Suprapubic skin (tissue), 3 donors: ENCODE measurements around the gene UGT2A2.

Source experiments
- CTCF ChIP-seq, 2 donors: fragments of 200-600 bp in 1 of 2; fragments of 450-650 bp in 1 of 2; sonication (generic) in 1 of 2; IDR thresholded peaks; one replicate each; pipeline ENCODE4 v1.5.1; 2016 to 2019; ENCODE audit warnings: antibody characterized with exemption in 2 of 2, mild to moderate bottlenecking in 1 of 2, moderate library complexity in 1 of 2
- POLR2AphosphoS5 ChIP-seq, 3 donors: sonication (generic); formaldehyde crosslinking; IDR thresholded peaks; one replicate each; pipeline ENCODE4 v1.6.1; 2017; ENCODE audit warnings: antibody characterized with exemption in 3 of 3

DNA sequence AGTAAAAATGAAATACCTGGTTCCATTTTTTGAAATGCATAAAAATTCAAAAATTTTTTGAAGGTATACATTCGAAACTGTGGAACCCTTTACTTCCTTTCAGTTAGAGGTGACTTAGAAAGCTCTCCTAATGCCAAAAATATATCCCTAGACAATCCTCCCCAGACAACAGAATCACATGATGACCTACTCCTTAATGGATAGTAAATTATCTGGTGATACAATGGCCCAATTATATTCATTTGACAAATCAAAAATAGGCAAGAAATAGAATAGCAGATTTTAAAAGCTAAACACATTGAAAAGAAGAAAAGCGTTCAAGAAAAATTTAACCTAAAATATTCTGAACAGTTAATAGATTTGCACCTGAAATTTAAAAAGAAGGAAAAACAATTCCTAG, 3.5 kb upstream of the UGT2A2 start:
- TF ChIP-seq CTCF (IDR thresholded peaks at IDR 0.05) (no peak), POLR2AphosphoS5 (IDR thresholded peaks at IDR 0.05) (no peak)
